NOMO-1 treated with dmso at 0.1 percent for 144 hours (cell line): Measurements from ENCODE around the gene RPF1.
A peak's percentile ranks its signal among the peaks of the same experiment; 100 is the strongest.
"Not testable (repeated sequence)": the region's sequence is repeated elsewhere in the genome, so short reads cannot be mapped to it uniquely, and the experiment has no call there.

Source experiments
- DNase-seq: peaks from one replicate; lab custom pipeline; 2025; ENCODE audit not compliant: unreplicated experiment; lab: John Stamatoyannopoulos, UW

The RPF1 gene

DNA sequence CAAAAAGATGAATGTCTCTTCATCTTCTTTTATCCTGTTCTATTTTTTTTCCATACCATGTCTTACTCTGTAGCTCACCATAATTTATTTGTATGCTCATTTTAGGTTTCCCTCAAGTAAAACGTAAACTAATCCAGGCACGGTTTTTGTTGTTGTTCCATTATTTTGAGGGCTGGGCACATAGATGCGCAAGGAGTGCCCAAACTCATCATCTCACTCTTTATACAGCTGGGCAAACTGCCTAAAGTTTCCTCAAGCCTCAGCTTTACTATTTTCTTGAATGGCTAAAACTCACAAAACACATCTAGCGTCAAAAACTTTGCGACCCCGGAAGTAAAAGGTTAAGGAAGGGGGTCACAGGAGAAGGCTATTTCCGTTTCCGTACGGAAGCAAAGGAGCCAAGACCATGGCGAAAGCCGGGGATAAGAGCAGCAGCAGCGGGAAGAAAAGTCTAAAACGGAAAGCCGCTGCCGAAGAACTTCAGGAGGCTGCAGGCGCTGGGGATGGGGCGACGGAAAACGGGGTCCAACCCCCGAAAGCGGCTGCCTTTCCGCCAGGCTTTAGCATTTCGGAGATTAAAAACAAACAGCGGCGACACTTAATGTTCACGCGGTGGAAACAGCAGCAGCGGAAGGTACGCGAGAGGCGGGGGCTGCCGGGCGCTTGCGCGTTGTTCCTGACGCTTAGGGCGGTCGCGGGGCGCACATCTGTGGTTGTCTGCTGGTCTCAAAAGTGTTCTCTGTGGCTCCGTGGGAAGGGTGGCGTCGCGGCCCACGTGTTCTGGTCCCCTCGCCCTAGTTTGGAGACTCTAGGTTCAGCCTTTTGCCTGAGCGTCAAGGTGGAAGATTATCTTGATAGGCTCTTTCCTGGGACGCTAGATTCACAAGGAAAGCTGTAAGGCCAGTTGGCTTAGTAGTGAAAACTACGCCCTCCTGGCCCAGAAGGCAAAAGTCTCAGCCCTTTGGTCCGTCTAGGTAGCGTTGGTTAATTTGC lies at the start of gene RPF1:
Gene RPF1 (plus strand): TSS at position 391 of the 993 bp plus-strand sequence. CDS start 16 bp downstream, at position 407.
- DNase-seq = peak; percentile 80

DNA sequence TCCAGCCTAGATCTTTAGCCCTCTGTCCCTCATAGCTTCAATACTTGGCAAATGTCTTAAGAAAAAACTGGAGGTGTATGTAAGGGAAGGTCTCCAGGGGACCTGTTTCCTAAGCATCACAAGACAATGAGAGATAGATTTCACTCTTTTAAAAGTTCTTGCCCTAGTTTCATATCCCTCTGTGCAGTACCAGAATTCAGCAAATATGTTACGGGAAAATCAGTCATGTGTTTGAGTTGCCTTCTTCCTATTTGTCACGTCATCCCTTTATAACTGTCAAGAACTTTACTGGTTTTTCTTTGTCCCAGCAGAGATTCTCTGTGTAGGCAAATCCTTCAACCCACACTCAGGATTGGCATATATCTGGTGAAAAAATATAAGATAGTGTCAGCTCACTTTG lies 48.5 kb upstream of the RPF1 start:
- DNase-seq = no peak

DNA sequence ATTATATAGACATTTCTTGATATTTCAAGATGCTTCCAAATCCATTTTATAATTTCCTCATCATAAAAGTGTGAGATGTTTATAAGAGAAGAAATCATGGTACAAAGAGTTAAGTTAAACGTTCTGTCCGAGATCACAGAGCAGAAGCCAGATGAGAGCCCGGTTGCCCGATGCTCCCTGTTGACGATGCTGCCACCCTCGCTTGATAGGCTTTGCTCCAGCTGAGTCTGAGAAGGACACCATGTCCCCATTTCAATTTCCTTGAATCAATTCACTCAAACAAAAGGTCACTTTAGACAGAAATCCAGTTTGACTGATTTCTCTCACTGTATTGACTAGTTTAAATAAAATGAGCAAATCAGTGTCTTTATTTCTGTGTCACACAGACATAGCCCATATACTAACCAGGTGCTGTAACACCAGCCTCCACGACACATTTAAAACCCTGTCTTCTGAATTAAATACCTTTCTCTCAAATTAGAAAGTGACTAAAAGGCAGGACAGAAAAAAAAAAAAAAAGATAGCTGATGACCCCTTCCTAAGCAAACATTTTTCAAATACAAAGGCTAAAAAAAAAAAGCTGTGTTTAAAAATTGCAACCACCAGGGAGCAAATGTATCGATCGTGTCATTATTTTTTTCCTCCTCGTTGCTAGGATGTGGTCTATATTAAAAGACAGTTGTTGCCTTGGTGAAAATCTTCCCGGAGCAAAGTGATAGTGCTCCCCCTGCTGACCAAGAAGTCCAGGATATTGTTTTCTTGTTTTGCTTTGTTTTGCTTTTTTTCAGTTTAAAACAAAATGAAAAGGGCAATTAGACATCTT lies 45.6 kb upstream of the RPF1 start:
- peak; percentile 39 for DNase-seq

DNA sequence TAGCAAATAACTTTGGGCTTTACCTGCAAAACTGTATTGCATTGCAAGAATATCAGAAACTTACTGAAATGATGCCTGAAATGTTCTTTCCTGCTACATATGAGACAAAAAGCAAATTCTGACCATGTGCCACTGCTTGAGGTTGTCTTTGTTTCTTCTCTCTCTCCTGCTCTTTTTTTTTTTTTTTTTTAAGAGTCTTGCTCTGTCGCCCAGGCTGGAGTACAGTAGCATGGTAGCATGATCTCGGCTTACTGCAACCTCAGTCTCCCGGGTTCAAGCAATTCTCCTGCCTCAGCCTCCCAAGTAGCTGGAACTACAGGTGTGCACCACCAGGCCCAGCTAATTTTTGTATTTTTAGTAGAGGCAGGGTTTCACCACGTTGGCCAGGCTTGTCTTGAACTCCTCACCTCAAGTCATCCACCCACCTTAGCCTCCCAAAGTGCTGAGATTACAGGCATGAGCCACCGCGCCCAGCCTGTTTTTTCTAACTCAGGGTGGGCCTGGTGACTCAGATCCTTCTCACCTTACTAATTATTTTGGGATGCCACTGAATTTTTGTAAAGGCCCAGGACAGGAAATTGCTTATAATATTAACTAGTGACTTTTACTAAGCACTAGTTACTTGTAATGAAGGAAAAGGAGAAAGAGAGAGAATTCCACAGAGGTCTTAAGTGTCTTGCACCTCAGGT lies 44.8 kb upstream of the RPF1 start:
- no peak for DNase-seq

GRCh38 chr1:84434801-84435549 lies 44.1 kb upstream of the RPF1 start:
- no peak for DNase-seq

DNA sequence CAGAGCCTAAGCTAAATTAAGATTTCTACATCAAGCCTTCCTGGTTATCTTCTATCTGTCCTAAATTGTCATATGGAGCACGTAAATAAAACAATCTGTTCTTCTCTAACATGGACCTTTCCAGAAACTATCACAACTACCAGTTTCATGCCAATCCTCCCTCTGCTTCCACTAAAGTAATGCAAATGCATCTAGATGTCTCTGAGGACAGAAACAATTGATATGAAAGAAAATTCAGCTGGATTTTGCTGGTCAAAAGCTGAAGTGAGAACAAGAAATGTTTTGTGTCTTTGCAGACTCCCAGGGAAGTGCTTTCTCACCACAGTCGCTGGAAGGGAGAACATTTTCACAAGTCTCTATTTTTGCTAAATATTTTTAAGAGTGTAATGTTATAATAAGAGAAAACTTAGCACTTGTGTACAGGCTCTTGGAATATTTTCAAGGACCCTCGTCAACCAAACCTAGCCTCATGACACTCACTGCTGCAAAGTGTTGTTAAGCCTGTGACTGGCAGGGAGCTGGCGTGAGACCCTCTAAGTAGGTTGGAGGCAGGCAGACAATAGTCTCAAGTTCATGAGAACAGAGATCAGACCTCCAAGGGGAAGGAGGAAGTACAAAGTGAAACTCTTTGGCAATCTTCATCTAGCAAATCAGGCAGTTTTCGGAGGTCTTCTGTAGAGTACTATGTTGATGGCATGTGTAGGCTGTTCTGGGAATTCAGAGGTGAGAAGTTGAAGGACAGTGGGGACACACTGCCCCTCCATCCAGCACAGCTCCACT lies 42.0 kb upstream of the RPF1 start:
- peak; percentile 60 for DNase-seq

GRCh38 chr1:84442256-84442655 lies 36.8 kb upstream of the RPF1 start:
- peak; percentile 91 for DNase-seq

- not testable (repeated sequence) for DNase-seq
These were observed 36.1 kb upstream of the RPF1 start for GRCh38 chr1:84442747-84443646.

- not testable (repeated sequence) for DNase-seq
These were observed 30.4 kb upstream of the RPF1 start for GRCh38 chr1:84448704-84449103.

GRCh38 chr1:84450910-84451309 lies 28.2 kb upstream of the RPF1 start:
- DNase-seq = peak; percentile 81

DNA sequence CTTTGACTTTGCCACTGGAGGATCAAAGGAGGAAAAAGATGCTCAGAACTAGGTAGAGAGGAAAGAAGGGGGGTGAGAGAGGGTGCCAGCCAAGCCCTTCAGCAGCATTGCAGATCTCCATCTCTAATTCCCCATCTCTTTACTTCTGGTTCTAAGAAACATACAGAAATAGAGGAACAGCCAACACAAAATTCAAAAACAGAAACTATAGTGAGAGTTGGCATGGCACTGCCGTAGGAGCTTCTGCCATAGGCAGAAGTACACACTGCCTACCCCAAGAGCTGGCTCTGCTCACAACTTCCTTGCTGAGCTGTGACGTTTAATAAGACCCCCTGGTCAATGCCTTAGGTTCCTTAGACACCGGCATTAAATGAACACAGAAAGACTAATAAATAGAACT lies 26.6 kb upstream of the RPF1 start:
- DNase-seq = no peak

DNA sequence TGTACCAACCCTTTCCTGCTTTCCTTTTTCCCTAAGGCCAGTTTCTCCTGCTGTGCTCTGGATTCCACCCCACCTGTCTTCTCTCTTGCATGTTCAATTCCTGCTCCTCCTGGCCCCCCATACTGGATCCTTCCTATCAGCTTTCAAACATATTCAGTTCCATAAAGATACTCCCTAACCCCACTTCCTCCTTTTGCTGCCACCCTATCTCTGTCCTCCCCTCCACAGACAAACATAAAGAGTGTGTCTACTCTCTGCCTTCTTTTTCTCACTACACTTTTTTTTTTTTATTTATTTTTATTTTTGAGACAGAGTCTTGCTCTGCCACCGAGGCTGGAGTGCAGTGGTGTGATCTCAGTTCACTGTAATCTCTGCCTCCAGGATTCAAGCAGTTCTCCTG lies 16.9 kb upstream of the RPF1 start:
- DNase-seq = no peak

GRCh38 chr1:84467298-84467697 lies 11.8 kb upstream of the RPF1 start:
- DNase-seq = no peak

- no peak for DNase-seq
These were observed 2.8 kb upstream of the RPF1 start for GRCh38 chr1:84476225-84476624.

DNA sequence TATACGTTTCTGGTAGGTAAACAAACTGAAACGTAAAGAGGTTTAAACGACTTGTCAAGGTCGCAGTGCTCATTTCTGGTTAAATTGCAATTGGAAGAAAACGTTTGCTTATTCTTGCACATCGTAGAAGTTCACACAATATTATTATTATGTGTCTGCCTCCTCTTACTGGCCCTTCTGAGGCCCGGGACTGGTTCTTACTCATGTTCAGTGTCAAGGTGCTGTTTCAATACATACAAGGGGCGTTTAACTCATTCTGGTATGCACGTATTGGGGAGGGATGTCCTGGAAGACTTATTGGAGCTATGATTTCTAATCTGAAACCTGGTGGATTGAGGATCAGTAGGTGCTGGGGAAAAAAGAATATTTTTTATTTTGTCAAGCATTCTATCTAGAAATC lies 932 bp downstream of the RPF1 start:
- DNase-seq = no peak

GRCh38 chr1:84480650-84481049 lies 1.6 kb downstream of the RPF1 start:
- no peak for DNase-seq

GRCh38 chr1:84481317-84481716 lies 2.3 kb downstream of the RPF1 start:
- DNase-seq = no peak

DNA sequence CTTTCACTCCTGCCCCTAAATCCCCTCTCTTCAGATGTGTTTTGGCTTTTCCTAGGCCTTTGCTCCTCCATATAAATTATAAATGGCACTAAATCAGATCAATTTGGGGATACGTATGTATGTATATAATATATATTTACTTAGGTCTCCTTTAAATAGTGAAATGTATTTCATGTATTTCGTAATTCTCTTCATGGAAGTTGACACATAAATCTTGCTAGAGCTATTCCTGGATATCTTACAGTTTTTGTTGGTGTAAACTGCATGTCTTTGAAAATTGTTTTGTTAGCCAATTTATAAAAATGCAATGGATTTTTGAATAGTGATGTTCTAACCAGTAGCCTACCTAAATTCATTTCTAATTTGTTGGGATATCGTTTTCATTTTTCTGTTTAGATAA lies 9.0 kb downstream of the RPF1 start:
- DNase-seq = no peak

DNA sequence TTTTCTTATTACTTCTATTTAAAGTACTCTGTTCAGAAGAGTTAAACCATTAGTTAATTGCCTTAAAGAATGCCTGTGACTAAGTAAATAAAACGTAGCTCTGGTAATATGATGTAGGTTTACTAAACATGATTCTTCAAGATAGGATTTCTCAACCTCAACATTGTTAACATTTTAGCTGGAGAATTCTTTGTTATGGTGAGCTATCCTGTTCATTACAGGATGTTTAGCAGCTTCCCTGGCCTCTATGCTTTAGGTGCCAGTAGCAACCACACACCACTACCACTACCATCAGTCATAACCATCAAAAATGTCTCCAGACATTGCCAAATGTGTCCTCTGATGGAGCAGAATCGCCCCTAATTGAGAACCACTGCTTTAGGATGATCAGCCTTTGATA lies 10.7 kb downstream of the RPF1 start:
- no peak for DNase-seq
